Measurements from ENCODE around the gene AGXT2. TPM values are rescaled to one million over a fixed set of nuclear protein-coding genes. Genes with fewer than 3 reads are reported as not detected.
A peak's percentile ranks its signal among the peaks of the same experiment; 100 is the strongest.

Gene AGXT2
- total RNA-seq, 1 experiment from 2014 or later = not detected

DNA sequence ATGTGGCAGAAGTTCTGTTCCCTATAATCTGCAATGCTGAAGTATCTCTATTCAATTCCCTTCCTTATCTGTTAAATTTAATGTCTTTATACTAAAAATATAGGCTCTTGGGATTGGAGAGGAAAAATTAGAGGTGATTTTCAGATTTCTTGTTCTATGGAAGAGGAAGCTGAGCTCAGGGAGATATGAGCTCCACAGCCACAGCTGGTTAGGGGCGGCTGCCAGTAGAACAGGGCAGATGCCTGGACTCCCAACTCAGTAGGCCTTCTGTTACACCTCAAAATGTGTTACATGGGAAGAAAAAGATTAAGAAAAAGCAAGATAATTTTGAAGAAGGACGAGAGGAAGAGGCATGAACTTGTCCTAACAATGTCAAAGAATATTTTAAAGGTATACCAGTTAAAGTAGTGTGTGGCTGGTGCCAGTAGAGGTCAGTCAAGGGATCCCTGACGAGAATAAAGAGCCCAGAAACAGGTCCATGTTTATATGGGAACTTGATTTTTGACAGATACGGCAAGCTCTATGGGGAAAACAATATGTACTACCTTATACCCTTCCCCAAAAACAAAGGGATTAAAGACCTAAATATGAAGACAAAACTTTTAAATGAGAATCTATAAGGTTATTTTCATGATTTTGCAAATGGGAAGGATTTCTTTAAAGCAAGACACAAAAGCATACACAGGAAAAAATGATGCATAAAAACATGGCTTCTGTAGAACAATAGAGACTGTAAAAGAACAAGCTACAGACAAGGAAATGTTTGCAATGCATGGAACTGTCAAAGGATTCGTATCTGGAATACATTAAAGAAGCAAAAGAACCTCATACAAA is 89.7 kb downstream of the AGXT2 start:
- Histone ChIP-seq H4K20me1 (ENCODE audit: low read length) (no peaks in the 10 kb centered on the region), H3K4me2 (ENCODE audit: low read length) (no peak overlapping the region), H3K36me3 (ENCODE audit: low read depth, low read length) (peaks cover 7% of the 10 kb centered on the region; the same call in 1 of the 2 replicates), H3K27ac (ENCODE audit: low read length) (no peak overlapping the region), H3K27me3 (ENCODE audit: low read length) (no peaks in the 10 kb centered on the region), H3F3A (ENCODE audit: low read length, unreplicated experiment) (no peaks in the 10 kb centered on the region), H2AFZ (ENCODE audit: low read length) (no peak overlapping the region), H3K9ac (ENCODE audit: low read length) (no peak overlapping the region), H3K9me2 (replicated peaks; ENCODE audit: low read length) (no peaks in the 10 kb centered on the region), H3K4me3 (ENCODE audit: low read length) (no peak overlapping the region), H3K9me3 (ENCODE audit: low read length) (no peaks in the 10 kb centered on the region), H3K79me2 (ENCODE audit: low read length) (no peaks in the 10 kb centered on the region), H3K4me1 (ENCODE audit: insufficient read depth, low read length) (peaks cover 13% of the 10 kb centered on the region)
- no peak for TF ChIP-seq EZH2phosphoT487 (IDR thresholded peaks at IDR 0.05; ENCODE audit: borderline replicate concordance, low read length)
- TF ChIP-seq, protein P1, sequence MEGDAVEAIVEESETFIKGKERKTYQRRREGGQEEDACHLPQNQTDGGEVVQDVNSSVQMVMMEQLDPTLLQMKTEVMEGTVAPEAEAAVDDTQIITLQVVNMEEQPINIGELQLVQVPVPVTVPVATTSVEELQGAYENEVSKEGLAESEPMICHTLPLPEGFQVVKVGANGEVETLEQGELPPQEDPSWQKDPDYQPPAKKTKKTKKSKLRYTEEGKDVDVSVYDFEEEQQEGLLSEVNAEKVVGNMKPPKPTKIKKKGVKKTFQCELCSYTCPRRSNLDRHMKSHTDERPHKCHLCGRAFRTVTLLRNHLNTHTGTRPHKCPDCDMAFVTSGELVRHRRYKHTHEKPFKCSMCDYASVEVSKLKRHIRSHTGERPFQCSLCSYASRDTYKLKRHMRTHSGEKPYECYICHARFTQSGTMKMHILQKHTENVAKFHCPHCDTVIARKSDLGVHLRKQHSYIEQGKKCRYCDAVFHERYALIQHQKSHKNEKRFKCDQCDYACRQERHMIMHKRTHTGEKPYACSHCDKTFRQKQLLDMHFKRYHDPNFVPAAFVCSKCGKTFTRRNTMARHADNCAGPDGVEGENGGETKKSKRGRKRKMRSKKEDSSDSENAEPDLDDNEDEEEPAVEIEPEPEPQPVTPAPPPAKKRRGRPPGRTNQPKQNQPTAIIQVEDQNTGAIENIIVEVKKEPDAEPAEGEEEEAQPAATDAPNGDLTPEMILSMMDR (conservative IDR thresholded peaks at IDR 0.05; ENCODE audit: low read depth, low read length) = peak; percentile 77
- ChIA-PET CTCF (interaction anchor here (1.0 kb wide), 1 partner anchor 45 kb away, joined by 3 read pairs; no protein-coding TSS in a partner anchor), POLR2A (ENCODE audit: unreplicated experiment) (interaction anchor here (0.6 kb wide), 1 partner anchor 28 kb away, joined by 3 read pairs; the partner anchor contains the start of gene DNAJC21)
- ATAC-seq (peak; percentile 74), DNase-seq (peak; percentile 56)
- intact Hi-C loops (cut with micrococcal nuclease) = loop anchor here (2.0 kb wide), 2 partner anchors 27 to 45 kb away; no protein-coding TSS in a partner anchor
- BruUV-seq (replicated peaks) = no TSS peak

- no peak overlapping the region for H3K9ac ChIP-seq (ENCODE audit: low read length)
- intact Hi-C loops (cut with micrococcal nuclease) = no loop called here
- ChIA-PET CTCF (interaction anchor here (1.0 kb wide), 1 partner anchor 46 kb away, joined by 3 read pairs; no protein-coding TSS in a partner anchor), POLR2A (ENCODE audit: unreplicated experiment) (no interaction called here)
- no peaks in the 10 kb centered on the region for H3K27me3 ChIP-seq (ENCODE audit: low read length)
- H2AFZ ChIP-seq (ENCODE audit: low read length) = no peak overlapping the region
- no peak overlapping the region for H3K27ac ChIP-seq (ENCODE audit: low read length)
- H3K79me2 ChIP-seq (ENCODE audit: low read length) = no peaks in the 10 kb centered on the region
- H4K20me1 ChIP-seq (ENCODE audit: low read length) = no peaks in the 10 kb centered on the region
- peaks cover 13% of the 10 kb centered on the region for H3K4me1 ChIP-seq (ENCODE audit: insufficient read depth, low read length)
- peaks cover 7% of the 10 kb centered on the region; the same call in 1 of the 2 replicates for H3K36me3 ChIP-seq (ENCODE audit: low read depth, low read length)
- H3K4me2 ChIP-seq (ENCODE audit: low read length) = no peak overlapping the region
- H3K9me3 ChIP-seq (ENCODE audit: low read length) = no peaks in the 10 kb centered on the region
- ATAC-seq (no peak), DNase-seq (no peak)
- no TSS peak for BruUV-seq (replicated peaks)
- no peaks in the 10 kb centered on the region for H3F3A ChIP-seq (ENCODE audit: low read length, unreplicated experiment)
- no peaks in the 10 kb centered on the region for H3K9me2 ChIP-seq (replicated peaks; ENCODE audit: low read length)
- no peak overlapping the region for H3K4me3 ChIP-seq (ENCODE audit: low read length)
- no peak for TF ChIP-seq EZH2phosphoT487 (IDR thresholded peaks at IDR 0.05; ENCODE audit: borderline replicate concordance, low read length)
- no peak for TF ChIP-seq EZH2 (IDR thresholded peaks at IDR 0.05; ENCODE audit: low read length, unreplicated experiment)
- TF ChIP-seq, protein P1 (conservative IDR thresholded peaks at IDR 0.05; ENCODE audit: low read depth, low read length) = no peak
These were observed 90.4 kb downstream of the AGXT2 start for GRCh38 chr5:34957321-34957720.

Other genes starting within 250 kb of the AGXT2 start
- gene TTC23L, start 208.8 kb downstream of the AGXT2 start, total RNA-seq (2014; rRNA removed) = 0.84 TPM in 1 of 2 replicates, not detected in the other
- 22.5 and 62.5 TPM in 2 replicates for gene RAD1, start 132.4 kb downstream of the AGXT2 start, total RNA-seq (2014; rRNA removed)
- 49.0 and 63.2 TPM in 2 replicates for gene BRIX1, start 132.2 kb downstream of the AGXT2 start, total RNA-seq (2014; rRNA removed)
- gene DNAJC21, start 118.4 kb downstream of the AGXT2 start, total RNA-seq (2014; rRNA removed) = 21.7 and 21.8 TPM in 2 replicates
- 0.29 and 0.40 TPM in 2 replicates for gene PRLR, start 182.5 kb upstream of the AGXT2 start, total RNA-seq (2014; rRNA removed)